ENCODE results near the gene POLR2C.

The POLR2C gene

DNA sequence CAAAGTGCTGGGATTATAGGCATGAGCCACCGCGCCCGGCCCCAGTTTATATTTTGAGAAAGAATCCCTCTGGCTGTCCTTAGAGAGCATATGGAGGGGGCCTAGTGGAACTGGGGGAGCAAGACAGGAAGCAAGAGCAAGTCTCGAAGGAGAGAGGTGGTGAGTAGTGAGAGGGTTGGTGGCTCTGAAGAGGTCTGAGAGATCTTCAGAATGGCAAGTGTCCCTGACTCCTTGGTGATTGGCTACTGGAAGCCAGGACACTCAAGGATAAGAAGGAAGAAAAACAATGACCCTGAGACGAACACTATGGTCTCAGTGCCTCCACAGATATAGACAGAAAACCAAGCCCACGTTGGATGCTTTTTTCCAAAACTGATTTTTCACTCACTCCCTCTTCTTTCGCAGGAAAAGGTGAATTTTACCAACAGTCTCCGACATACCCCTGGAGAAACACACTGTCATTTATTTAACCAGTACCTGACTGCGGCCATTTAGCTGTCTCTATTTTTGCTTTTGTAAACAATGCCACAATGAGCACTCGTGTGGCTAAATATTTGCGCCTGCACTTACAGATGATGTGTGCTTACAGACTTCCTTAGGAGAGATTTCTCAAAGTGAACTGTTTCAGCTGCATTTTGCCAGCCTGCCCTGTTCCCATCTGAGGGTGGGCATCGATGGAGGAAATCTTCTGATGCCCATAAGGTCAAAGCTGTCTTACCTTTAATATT lies 39.7 kb downstream of the POLR2C start:
- no peak for DNase-seq (ENCODE audit: low read depth, low spot score)

DNA sequence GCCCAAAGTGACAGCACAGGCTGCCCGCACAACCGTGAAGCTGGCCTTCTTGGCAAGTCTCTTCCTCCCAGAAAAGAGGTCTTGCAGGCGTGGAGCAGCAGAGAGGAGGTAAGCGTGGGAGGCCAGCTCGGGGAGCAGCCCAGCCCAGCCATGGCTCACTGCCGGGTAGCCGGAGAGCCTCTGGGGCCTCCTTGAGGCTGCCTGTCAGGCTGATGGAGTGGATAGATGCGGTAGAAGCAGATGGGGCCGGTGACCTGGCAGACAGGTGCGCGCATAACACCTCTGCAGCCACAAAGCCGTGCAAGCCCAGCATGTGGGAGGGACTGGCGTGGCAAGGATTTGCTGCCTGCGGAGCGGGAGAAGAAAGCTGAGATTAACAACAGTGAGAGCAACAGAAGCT lies 40.9 kb downstream of the POLR2C start:
- no peak for DNase-seq (ENCODE audit: low read depth, low spot score)

DNA sequence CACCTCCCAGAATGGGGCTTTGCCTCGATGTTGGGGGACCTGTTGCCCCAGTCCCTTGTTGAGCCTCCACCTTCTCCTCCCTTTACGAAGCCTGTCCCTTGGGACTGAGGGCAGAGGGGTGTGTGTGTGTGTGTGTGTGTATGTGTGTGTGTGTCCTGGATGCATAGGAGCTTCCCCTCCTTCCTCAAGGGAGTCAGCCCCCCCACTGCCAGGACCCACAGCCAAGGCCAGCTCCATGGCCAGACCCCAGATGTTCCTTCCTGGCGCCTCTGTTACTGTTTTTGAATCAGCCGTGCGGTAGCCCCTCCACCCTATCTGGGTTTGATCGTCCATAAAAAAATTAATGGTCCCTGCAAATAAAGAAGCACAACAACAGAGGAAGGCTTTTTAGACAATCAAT lies 41.5 kb downstream of the POLR2C start:
- no peak for DNase-seq (ENCODE audit: low read depth, low spot score)

DNA sequence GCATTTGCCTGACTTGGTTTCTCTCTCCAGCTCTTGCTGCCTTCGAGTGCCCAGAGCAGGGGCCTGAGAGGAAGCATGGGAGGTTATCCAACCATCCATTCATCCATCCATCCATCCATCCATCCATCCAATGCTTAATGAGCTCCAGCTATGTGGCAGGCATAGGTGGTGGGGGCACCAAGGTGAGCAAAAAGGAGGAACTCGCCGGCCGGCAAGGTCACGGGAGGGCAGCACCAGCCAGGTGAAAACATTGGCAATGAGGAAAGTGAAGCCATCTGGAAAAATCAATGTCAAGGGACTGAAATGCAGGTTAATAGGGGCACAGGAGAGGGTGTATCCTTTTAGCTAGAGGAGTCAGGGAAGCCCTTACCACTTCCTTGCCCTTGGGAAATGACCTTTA lies 42.0 kb downstream of the POLR2C start:
- no peak for DNase-seq (ENCODE audit: low read depth, low spot score)

DNA sequence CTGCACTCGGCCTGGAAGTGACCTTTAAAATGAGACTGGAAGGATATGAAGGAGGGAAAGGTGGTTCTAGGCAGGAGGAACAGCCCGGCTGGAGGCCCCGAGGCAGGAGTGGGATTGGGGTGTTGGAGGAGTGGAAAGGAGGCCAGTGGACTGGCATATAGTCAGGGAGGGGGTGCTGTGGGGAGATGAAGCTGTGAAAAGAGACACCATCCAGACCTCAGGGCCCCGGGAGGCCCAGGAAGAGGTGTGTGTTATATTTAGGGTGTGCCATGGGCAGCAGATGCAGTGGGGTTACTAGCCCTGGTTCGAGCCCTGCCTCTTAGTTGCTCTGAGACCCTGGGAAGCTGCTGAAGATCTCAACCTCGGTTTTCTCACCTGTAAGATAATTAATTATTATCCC lies 42.7 kb downstream of the POLR2C start:
- no peak for DNase-seq (ENCODE audit: low read depth, low spot score)

DNA sequence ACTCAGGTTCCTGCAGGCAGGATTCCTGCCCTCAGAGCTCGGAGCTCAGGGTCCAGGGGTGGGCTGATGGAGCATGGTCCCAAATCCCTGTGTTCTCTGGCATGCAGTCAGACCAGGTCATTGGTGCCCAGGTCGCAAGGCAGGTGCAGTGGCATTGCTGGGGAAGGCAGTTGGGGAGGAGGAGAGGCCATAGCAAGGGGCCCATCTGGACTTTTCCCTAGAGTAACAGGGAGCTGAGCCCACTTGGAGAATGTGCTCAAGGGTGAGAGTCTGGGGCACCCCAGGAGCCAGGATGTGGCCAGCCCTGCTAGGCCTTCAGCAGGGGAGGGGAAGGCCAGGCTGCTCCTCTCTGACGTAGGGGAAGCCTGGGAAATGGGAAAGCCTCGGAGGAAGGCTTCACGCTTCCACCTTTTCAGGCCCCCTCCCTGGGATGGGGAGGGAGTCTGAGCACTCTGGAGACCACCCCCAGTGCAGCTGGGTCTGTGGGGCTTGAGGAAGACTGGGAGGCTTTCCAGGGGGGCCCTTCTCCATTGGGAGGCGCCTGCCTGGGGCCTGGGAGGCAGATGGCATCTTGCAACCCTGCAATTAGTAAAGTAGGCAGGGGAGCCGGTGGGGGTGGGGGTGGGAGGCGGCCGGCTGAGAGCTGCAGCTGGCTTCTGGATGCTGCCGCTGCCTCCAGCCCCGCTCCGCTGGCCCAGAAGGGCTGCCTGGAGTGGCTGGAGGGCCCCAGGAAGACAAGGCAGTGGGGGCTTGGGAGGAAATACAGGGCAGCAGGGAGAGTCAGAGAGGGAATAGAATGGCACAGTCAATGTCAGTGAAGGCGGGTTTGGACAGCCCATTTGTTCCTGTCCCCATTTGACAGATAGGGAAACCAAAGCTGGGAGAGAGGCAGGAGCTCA lies 44.9 kb downstream of the POLR2C start:
- no peak for DNase-seq (ENCODE audit: low read depth, low spot score)

DNA sequence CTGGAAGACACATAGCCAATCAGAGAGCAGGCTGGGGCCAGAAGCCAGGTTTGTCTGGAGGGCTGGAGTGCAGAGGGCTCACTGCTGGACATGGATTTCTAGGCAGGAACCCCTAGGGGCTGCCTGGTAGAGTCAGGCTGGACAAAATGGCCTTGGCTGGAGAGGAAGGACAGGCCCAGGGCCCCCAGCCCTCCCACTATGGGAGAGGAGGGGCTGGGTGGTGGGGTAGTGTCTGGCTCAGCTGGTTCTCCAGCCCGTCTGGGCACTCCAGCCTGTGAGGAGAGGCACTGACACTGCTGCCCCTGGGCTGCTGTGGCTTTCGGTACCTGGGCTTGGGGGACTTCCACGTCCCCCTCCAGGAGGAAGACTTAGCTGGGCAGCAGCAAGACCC lies 45.6 kb downstream of the POLR2C start:
- no peak for DNase-seq (ENCODE audit: low read depth, low spot score)

DNA sequence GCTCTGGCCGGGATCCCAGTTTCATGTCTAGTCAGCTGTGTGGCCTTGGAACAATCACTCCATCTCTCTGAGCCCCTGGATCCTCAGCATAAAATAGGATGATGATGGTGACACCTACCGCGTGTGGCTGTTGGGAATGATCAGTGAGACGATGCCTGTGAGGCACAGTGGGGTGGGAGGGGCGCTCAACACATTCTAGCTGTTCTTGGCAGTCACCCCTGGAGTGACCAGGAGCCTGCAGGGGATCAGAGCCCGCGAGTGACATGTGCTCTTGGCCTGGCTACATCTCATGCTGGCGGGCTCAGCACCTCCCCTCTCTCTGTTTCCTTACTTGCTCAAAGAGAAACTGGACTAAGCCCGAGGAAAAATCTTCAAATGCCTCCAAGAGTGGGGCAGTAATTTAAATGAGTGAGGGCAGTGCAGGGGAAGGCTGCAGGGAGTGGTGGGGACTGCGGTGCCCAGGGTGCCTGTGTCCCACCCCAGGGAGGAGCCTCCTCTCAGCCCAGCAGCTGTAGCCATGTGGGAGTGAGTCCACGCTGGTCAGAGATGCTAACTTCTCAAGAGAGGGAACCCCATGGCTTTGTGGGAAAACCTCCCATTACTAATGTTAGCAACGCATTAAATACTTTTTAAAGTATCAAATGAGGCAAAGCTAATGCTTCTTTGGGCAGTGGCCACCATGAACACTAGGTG lies 46.9 kb downstream of the POLR2C start:
- no peak for DNase-seq (ENCODE audit: low read depth, low spot score)

DNA sequence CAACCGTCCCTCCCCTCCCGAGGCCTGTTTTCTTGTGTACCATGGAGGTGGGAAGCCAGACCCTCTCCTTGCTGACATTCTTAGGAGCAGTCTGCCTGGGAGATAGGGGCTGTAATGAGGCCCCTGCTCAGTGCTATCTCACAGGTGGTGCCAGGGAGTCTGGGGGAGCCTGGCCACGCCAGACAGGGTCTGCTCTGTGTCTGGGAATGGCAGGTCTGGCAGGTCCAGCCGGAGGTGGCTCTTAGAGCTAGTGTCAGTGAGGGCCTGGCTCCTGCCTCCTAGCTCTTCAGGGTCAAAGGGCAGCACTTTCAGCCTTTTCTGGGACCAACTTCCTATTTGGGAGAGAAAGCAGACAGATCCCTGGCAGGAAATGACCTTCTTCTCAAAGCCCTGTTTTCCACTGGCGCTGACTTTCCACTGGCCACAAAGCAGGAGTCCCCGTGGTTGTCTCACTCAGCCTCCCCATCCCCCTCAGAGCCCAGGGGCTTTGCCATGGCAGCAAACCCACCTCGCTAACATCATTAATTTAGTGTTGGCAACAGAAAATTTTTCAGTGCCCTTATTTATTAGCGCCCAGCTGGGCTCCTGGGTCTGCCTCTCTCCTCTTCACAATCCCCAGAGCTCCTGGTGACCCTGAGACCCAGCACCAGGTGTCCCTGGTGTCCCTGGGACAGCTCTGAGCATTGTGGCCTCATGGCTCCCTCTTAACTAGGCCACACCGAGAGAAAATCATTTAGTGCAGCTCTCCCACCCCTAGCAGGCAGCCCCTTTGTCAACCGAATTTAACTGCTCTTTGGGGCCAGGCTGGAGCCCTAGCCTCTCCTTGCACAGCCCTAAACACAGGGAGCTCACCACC lies 47.8 kb downstream of the POLR2C start:
- DNase-seq (ENCODE audit: low read depth, low spot score): no peak

DNA sequence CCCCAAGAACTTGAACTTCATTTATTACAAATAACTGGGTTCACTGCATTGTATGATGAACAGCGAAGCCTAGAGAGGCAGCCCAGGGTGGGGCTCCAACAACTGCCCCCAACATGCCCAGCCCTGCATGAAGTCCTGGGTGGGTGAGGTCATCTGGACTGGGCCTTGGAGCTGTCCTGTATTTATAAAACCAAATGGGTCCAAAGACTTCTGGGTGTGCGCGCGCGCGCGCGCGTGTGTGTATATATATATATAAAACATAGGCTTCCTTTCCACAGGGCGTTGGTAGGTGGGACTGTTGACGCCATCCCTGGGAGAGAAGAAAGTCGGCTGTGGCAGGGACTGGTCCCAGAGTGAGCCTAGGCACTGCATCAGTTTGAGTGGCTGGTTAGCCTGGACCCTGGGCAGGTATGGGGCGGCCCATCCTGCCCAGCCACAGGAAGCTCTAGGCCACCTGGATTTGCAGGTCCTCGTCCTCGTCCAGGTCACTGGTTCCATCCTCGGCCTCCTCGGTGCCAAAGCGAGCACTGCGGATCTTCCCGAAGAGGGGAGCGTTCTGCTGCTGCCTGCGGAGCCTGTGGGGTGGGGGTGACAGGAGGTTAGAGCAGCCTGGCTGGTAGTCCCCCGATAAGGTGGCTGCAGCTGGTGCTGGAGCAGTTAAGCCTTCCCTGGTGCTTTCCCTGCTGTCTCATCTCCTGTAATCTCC lies 50.0 kb downstream of the POLR2C start:
- DNase-seq (ENCODE audit: low read depth, low spot score): no peak

DNA sequence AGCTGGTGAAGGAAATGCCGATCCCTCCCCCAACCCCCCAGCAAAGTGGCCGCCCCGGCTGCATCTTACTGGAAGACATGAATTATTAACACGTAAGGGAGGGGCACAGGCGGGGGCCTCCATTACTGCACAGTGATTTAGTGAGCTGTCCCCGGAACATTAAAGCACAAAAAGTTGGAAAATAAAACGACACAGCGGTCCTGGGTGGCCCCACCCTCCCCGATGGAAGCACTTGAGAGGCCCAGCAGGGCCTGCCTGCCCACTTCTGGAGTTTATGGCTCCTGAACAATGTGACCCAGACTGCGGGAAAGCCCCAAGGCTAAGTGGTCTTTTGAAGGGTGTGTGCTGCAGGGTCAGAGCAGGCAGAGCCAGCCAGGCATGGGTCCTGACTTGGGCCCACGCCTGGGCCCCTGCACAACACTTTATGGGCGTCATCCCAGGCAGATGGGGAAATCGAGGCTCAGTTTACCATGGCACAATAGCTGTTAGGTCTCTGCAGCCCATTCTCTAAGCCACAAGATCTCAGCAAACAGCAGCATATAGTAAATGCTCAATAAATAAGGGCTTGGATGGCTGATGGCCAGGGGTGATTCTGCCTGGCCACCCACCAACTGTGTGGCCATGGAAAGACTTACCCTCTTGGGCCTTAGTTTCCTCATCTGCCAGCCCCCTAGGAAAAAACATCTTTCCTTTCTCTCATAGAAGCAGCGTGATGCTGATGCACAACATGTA lies 51.1 kb downstream of the POLR2C start:
- DNase-seq (ENCODE audit: low read depth, low spot score): no peak

DNA sequence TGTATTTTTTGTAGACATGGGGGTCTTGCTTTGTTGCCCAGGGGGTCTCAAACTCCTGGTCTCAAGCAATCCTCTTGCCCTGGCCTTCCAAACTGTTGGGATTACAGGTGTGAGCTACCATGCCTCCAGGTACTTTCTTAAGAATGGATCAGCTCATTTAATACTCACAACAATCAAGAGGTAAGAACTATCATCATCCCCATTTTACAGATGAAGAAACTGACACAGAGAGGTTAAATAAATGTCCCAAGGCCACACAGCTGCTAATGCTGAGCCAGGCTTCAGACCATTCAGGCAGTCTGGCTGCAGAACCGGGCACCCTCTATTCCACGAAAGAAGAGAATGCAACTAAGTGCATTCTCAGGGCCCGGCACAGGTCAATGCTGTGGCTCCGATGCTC lies 51.9 kb downstream of the POLR2C start:
- no peak for DNase-seq (ENCODE audit: low read depth, low spot score)

DNA sequence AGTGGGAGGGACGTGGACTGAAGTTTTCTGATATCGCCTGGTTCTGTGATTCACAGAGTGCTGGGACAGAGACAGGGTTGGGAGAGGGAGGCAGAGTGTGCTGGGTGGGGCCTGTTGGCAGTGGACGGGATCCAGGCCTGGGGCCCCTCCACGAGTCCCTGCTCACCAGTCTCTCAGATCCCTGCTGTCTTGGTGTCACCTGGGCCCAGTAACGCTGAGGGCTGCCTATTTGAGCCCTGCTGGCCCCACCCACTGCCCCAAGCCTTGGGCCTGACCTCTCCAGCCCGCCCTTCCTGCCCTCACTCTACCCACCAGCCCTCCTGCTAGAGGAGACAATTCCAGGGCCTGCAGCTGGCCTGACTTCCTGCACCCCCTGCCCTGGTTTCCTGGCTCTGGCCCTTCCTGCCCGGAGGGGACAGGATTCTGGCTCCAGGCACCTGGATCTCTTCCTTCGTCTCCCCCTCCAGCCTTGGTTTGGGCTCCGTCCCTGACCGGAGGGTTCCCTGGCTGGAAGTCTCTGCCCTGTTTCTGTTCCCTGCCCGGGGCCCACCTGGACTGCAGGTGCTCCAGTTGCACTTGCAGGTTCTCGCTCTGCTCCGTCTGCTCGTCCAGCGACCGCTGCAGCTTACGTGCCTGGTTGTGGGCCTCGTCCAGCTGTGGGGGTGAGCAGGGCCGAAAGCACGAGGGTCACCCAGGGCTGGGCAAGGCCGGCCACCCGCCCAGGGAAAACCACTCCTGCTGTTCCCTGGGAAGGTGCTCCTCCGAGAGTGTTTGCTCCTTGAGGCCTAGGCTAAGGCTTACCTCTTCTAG lies 52.5 kb downstream of the POLR2C start:
- DNase-seq (ENCODE audit: low read depth, low spot score): no peak

DNA sequence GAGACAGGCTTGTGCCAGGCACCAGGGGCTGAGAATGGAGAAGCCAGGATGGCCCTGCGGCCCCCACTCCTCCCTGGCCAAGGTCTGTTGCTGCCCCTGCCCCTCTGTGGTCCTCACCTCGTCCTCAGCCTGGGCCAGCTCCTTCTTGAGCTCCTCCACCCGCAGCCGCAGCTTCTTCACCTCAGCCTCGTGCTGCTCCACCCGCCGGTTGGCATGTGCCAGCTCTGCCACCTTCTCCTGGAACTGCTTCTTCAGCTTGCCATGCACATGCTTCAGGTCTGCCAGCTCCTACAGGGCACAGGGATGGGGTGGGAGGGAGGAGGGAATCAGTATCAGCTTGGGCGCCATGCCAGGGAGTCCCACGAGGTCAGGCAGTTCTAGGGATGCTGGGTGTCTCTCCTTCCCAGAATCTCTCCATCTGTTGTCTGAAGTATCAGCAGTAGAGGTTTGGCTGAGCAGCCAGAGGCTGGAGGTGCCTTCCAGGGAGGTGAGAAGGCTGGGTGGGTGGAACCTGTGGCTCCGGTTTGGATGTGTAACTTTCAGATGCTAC lies 53.8 kb downstream of the POLR2C start:
- no peak for DNase-seq (ENCODE audit: low read depth, low spot score)

DNA sequence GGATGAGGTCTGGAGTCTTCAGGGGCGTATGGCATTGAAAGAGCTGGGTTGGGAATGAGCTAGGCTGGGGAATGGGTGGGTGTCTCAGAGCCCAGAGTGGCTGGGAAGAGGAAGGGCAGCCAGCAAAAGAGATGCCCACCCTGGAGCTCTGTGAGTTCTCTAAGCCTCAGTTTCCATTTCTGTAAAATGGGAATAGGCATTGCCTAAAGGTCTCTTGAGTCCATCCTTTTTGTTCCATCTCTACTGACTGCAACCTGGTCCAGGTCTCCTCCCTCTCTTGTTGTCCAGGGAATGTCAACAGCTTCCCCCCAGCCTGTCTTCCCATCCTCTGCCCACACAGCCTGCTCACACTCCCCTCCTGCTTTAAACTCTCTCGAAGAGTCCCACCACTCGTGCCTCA lies 54.3 kb downstream of the POLR2C start:
- DNase-seq (ENCODE audit: low read depth, low spot score): no peak

DNA sequence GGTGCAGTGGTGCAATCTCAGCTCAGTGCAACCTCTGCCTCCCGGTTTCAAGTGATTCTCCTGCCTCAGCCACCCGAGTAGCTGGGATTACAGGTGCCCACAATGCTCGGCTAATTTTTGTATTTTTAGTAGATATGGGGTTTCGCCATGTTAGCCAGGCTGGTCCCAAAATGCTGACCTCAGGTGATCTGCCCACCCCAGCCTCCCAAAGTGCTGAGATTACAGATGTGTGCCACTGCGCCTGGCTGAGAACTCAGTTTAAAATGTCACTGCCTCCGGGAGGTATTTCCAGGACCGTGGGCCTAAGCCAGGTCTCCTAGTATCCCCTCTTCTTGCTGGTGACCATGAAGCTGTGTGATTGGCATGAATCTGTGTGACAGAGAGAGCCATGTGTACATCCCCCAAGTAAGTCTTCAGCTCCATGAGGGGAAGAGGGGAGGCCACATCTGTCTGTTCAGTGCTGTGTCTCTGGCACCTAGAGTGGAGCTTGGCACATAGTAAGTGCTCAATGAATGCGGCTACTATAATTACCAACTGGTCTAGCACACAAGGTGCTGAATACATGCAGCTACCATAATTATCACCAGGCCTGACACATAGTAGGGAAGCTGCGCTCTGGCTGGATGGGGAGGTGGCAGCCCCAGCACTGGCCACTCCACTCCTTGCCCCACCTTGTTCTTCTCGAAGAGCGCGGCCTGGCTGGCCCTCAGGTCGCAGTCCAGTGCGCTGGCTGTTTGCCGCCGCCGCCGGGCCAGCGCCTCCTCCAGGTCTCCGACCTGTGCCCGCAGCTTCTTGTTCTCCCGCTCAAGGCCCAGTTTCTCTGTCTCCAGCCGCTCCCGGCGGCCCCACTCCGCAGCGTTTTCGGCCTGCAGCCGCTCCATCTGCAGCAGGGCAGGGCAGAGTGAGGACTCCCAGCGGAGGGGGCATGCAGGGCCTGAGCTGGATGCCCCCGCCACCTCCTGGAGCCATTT lies 55.2 kb downstream of the POLR2C start:
- no peak for DNase-seq (ENCODE audit: low read depth, low spot score)

DNA sequence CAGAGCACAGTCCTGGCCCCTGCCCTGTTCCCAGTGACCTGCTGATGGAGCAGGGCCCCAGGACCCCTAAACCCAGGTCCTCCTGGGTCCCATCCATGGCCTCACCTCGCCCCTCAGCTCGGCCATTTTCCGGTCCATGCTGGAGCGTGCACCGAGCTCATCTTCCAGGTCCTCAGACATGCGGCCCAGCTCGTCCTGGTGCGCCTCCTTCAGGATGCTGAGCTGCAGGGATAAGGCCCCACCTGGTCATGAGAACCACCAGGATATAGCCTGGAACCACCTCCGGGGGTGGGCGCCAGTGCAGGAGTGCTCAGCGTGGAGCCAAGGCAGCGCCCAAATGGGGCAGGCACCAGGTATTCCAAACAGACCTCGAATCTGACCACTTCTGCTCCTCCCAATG lies 56.0 kb downstream of the POLR2C start:
- no peak for DNase-seq (ENCODE audit: low read depth, low spot score)

DNA sequence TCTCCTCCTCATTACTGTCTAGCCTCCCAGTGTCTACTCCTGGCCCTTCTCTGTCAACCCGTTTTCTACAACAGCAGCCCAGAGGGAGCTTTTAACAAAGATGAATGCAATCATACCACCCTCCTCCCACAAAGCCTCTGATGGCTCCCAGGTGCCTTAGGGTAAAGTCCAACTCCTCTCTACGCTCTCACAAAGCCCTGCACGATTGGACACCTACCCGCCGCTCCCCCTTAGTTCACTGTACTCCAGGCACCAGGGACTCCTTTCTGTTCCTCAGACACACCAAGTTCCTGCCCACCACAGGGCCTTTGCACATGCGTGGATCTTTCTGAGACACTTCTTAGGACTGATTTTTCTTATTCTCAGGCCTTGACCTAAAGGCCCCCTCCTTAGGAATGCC lies 56.4 kb downstream of the POLR2C start:
- no peak for DNase-seq (ENCODE audit: low read depth, low spot score)
